ENCODE measurements around the gene DTX1. TPM values are rescaled to one million over a fixed set of nuclear protein-coding genes. Genes with fewer than 3 reads are reported as not detected.

The DTX1 gene
- total RNA-seq, 1 donor from 2014 or later, result 1.8 TPM

DNA sequence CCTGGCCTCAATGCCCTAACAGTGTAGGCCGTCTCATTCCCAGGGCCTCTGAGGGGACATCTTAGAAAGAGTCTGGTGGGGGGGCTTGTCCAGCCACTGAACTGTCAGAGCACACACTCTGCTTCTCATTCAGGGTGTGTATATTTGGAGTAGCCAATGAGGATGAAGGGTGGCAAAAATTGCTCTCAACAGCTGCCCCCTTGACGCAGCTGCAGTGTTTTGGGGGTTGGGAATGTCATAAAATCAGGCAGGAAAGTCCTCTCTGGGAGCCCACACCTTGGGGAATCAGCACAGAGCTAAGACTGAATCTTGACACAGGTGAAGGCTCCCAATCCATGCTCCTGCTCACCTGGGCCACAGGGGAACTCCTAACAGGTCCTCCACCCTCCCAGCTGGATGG lies 77.5 kb downstream of the DTX1 start:
- no peak for DNase-seq (ENCODE audit: low spot score, unreplicated experiment)
- no peaks in the 10 kb centered on the region for H3K9me3 Mint-ChIP-seq (ENCODE audit: low read depth)
- no peak overlapping the region for H3K27ac Mint-ChIP-seq
- H3K4me1 Mint-ChIP-seq (ENCODE audit: low read depth), result peaks cover 5% of the 10 kb centered on the region
- no peaks in the 10 kb centered on the region for H3K36me3 Mint-ChIP-seq (ENCODE audit: insufficient read depth)
- H3K4me3 Mint-ChIP-seq (ENCODE audit: low read depth), result no peak overlapping the region
- peaks cover 56% of the 10 kb centered on the region for H3K27me3 Mint-ChIP-seq
- TF ChIP-seq, protein P1, sequence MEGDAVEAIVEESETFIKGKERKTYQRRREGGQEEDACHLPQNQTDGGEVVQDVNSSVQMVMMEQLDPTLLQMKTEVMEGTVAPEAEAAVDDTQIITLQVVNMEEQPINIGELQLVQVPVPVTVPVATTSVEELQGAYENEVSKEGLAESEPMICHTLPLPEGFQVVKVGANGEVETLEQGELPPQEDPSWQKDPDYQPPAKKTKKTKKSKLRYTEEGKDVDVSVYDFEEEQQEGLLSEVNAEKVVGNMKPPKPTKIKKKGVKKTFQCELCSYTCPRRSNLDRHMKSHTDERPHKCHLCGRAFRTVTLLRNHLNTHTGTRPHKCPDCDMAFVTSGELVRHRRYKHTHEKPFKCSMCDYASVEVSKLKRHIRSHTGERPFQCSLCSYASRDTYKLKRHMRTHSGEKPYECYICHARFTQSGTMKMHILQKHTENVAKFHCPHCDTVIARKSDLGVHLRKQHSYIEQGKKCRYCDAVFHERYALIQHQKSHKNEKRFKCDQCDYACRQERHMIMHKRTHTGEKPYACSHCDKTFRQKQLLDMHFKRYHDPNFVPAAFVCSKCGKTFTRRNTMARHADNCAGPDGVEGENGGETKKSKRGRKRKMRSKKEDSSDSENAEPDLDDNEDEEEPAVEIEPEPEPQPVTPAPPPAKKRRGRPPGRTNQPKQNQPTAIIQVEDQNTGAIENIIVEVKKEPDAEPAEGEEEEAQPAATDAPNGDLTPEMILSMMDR (IDR thresholded peaks at IDR 0.05; ENCODE audit: unreplicated experiment), result no peak

DNA sequence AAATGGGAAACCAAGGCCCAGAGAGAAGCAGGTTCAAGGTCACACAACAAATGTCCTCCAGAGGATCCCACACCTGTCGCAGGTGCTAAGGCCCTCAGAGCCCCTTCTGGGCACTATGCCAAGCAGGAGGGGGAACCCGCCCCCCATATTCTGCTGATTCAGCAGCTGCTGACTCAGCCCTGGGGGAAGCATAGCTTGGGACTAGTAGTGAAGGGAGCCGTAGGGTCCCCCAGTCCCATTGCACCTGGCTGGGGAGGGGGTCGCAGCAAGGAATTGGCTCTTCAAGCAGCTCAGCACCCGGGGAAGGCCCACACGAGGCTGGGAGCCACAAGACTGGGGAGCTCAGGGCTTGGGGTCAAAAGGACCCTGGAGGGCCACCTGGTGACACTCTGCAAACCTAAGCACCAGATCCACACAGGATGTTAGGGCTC lies 78.0 kb downstream of the DTX1 start:
- H3K4me3 Mint-ChIP-seq (ENCODE audit: low read depth), result no peak overlapping the region
- H3K27me3 Mint-ChIP-seq, result peaks cover 54% of the 10 kb centered on the region
- no peak overlapping the region for H3K27ac Mint-ChIP-seq
- no peaks in the 10 kb centered on the region for H3K36me3 Mint-ChIP-seq (ENCODE audit: insufficient read depth)
- TF ChIP-seq, protein P1 (IDR thresholded peaks at IDR 0.05; ENCODE audit: unreplicated experiment), result no peak
- no peak for DNase-seq (ENCODE audit: low spot score, unreplicated experiment)
- peaks cover 5% of the 10 kb centered on the region for H3K4me1 Mint-ChIP-seq (ENCODE audit: low read depth)
- no peaks in the 10 kb centered on the region for H3K9me3 Mint-ChIP-seq (ENCODE audit: low read depth)

DNA sequence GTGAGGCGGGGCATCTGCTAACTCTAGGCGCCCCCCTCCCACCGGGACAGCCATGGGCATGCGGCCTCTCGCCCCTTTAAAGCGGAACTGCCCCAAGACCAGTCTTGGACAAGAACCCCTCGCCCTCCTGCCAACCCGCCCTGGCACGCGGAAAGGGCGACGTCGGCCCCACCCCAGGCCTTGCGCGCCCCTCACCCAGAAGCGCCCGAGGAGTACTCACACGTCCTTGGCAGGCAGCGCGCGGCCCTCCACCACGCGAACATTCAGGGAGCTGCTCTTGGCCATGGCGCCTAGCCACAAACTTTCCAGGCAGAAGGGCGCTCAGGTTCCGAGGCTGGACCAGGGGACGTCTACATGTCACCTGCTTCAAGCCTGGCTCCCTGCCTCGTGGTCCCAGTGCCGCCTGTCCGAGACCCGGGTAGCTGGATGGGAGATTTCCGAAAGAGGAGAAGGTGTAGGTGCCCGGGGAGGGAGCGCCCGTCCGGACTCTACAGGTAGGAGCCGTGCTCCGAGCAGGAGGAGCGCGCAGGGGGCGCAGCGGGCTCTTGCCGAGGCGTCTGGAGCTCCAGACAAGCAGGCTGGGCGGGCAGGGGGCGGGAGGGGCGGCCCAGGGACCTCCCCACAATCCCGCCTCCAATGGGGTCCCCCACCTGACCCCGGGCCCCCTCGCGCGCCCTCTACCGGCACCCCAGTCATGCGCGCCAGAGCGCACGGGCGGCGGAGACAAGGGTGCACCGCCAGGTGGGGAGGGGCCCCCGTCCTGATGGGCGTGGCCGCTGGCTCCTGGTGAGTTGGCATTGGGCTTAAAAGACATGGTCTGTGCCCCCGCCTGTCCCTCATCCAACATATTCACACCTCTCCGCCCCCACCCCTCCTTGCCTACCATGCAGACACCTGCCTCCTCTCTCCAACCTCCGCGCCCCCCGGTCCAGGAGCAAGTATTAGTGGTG lies 78.9 kb downstream of the DTX1 start, which contains the start of gene RASAL1:
RASAL1 (minus strand) TSS at position 584 of the 950 bp plus-strand sequence; CDS start at position 285, 299 bp downstream.
- Mint-ChIP-seq H3K36me3 (ENCODE audit: insufficient read depth) (no peaks in the 10 kb centered on the region), H3K27ac (no peak within 1 kb of the TSS), H3K4me3 (ENCODE audit: low read depth) (peak within 1 kb of the TSS; percentile 35), H3K4me1 (ENCODE audit: low read depth) (peaks cover 5% of the 10 kb centered on the region), H3K27me3 (peaks cover 52% of the 10 kb centered on the region), H3K9me3 (ENCODE audit: low read depth) (no peaks in the 10 kb centered on the region)
- DNase-seq (ENCODE audit: low spot score, unreplicated experiment), result peak; percentile 51
- TF ChIP-seq, protein P1 (IDR thresholded peaks at IDR 0.05; ENCODE audit: unreplicated experiment), result peak; percentile 64

GRCh38 chr12:113136128-113136989 lies 79.8 kb downstream of the DTX1 start:
- no peak overlapping the region for H3K4me3 Mint-ChIP-seq (ENCODE audit: low read depth)
- TF ChIP-seq, protein P1 (IDR thresholded peaks at IDR 0.05; ENCODE audit: unreplicated experiment), result no peak
- H3K27me3 Mint-ChIP-seq, result peaks cover 50% of the 10 kb centered on the region
- H3K36me3 Mint-ChIP-seq (ENCODE audit: insufficient read depth), result no peaks in the 10 kb centered on the region
- no peak overlapping the region for H3K27ac Mint-ChIP-seq
- peaks cover 5% of the 10 kb centered on the region for H3K4me1 Mint-ChIP-seq (ENCODE audit: low read depth)
- no peaks in the 10 kb centered on the region for H3K9me3 Mint-ChIP-seq (ENCODE audit: low read depth)
- no peak for DNase-seq (ENCODE audit: low spot score, unreplicated experiment)

GRCh38 chr12:113136990-113137511 lies 80.5 kb downstream of the DTX1 start:
- TF ChIP-seq, protein P1 (IDR thresholded peaks at IDR 0.05; ENCODE audit: unreplicated experiment), result no peak

More at GRCh38 chr12:113136990-113137511, 80.5 kb downstream of the DTX1 start:
- Mint-ChIP-seq H3K27ac (no peak overlapping the region), H3K36me3 (ENCODE audit: insufficient read depth) (no peaks in the 10 kb centered on the region), H3K9me3 (ENCODE audit: low read depth) (no peaks in the 10 kb centered on the region), H3K4me1 (ENCODE audit: low read depth) (peaks cover 5% of the 10 kb centered on the region), H3K4me3 (ENCODE audit: low read depth) (no peak overlapping the region), H3K27me3 (peaks cover 45% of the 10 kb centered on the region)
- DNase-seq (ENCODE audit: low spot score, unreplicated experiment), result no peak

Data from progenitor cell of endocrine pancreas (in vitro differentiated cells).